ENCODE results near the gene MXD4.

DNA sequence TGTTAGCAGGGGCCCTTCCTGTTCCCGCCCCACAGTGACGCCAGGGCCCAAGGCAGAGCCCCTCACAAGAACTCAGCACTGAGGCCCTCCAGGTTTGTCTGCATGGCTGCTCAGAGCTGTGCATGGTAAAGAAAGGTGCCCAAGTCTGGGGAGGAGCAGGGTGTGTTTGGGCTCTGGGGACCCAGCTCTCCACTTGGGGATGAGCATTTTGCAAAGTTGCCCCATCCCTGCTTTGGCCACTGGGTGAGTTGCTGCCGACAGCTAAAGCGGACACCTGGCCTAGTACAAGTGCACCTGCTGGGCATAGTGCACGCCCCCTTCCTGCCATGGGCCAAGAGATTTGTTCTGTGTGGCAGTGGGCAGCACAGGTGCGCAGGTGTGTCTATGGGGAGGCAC, 2.0 kb upstream of the MXD4 start:
- no peak for TF ChIP-seq POLR2A (IDR thresholded peaks at IDR 0.05)
- TF ChIP-seq, protein P1, sequence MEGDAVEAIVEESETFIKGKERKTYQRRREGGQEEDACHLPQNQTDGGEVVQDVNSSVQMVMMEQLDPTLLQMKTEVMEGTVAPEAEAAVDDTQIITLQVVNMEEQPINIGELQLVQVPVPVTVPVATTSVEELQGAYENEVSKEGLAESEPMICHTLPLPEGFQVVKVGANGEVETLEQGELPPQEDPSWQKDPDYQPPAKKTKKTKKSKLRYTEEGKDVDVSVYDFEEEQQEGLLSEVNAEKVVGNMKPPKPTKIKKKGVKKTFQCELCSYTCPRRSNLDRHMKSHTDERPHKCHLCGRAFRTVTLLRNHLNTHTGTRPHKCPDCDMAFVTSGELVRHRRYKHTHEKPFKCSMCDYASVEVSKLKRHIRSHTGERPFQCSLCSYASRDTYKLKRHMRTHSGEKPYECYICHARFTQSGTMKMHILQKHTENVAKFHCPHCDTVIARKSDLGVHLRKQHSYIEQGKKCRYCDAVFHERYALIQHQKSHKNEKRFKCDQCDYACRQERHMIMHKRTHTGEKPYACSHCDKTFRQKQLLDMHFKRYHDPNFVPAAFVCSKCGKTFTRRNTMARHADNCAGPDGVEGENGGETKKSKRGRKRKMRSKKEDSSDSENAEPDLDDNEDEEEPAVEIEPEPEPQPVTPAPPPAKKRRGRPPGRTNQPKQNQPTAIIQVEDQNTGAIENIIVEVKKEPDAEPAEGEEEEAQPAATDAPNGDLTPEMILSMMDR (IDR thresholded peaks at IDR 0.05) = no peak
- TF ChIP-seq POLR2AphosphoS5 (IDR thresholded peaks at IDR 0.05) = no peak

Measured in upper lobe of left lung (tissue), 4 donors.